Liver (tissue), 9 donors: ENCODE measurements around the gene DAPK3. TPM values are rescaled to one million over a fixed set of nuclear protein-coding genes. Genes with fewer than 3 reads are reported as not detected.
"Not testable (repeated sequence)": the region's sequence is repeated elsewhere in the genome, so short reads cannot be mapped to it uniquely, and the experiment has no call there.

Experiments
- DNase-seq: peaks from one replicate; pipeline ENCODE4 v3.0.0-alpha.2; 2017; ENCODE audit warnings: low spot score
- H3K27ac ChIP-seq, 2 donors: one replicate each; pipeline ENCODE4 v1.7.0; 2013; ENCODE audit warnings: inconsistent platforms in 2 of 2, low read length in 2 of 2, control low read depth in 1 of 2, low read depth in 1 of 2, mild to moderate bottlenecking in 1 of 2
- H3K27me3 ChIP-seq, 4 donors: one replicate each; pipeline versions ENCODE4 v1.6.1 to v1.7.0; 2013; ENCODE audit warnings: low read length in 3 of 4, inconsistent platforms in 1 of 4, mild to moderate bottlenecking in 1 of 4, moderate library complexity in 1 of 4; ENCODE audit not compliant: control insufficient read depth in 4 of 4, insufficient read depth in 4 of 4
- H3K36me3 ChIP-seq, 4 donors: one replicate each; pipeline versions ENCODE4 v1.6.1 to v1.7.0; 2013; ENCODE audit warnings: low read length in 3 of 4, mild to moderate bottlenecking in 3 of 4, low read depth in 1 of 4, moderate library complexity in 1 of 4; ENCODE audit not compliant: control insufficient read depth in 4 of 4, insufficient read depth in 3 of 4
- H3K4me1 ChIP-seq, 4 donors: one replicate each; pipeline versions ENCODE4 v1.6.1 to v1.7.0; 2013; ENCODE audit warnings: low read length in 3 of 4, mild to moderate bottlenecking in 3 of 4, moderate library complexity in 1 of 4; ENCODE audit not compliant: control insufficient read depth in 4 of 4, insufficient read depth in 4 of 4
- H3K4me3 ChIP-seq, 3 donors: one replicate each; pipeline versions ENCODE4 v1.6.1 to v1.7.0; 2013; ENCODE audit warnings: low read length in 3 of 3, control low read depth in 1 of 3, low read depth in 1 of 3, mild to moderate bottlenecking in 1 of 3
- H3K9ac ChIP-seq, 2 donors: one replicate each; pipeline ENCODE4 v1.7.0; 2013; ENCODE audit warnings: low read length in 2 of 2, mild to moderate bottlenecking in 2 of 2, moderate library complexity in 2 of 2, control low read depth in 1 of 2, low read depth in 1 of 2
- H3K9me3 ChIP-seq, 4 donors: one replicate each; pipeline versions ENCODE4 v1.6.1 to v1.7.0; 2013; ENCODE audit warnings: low read length in 3 of 4; ENCODE audit not compliant: control insufficient read depth in 4 of 4
- CTCF ChIP-seq: fragments of 150-350 bp; IDR thresholded peaks from 2 replicates; pipeline ENCODE4 v1.5.1; 2017; ENCODE audit warnings: improper control_type of control experiment, low read depth, low read length; ENCODE audit not compliant: missing input control
- FOXA1 ChIP-seq: IDR thresholded peaks from 2 replicates; pipeline ENCODE4 v1.6.1; 2016; ENCODE audit warnings: antibody characterized with exemption
- FOXA2 ChIP-seq: IDR thresholded peaks from 2 replicates; pipeline ENCODE4 v1.6.1; 2016; ENCODE audit warnings: antibody characterized with exemption
- GABPA ChIP-seq, 2 donors: IDR thresholded peaks in 1 of 2; conservative IDR thresholded peaks in 1 of 2; 2 replicates each; pipeline ENCODE4 v1.6.1; 2016; ENCODE audit warnings: antibody characterized with exemption in 2 of 2, mild to moderate bottlenecking in 1 of 2, moderate library complexity in 1 of 2
- HNF4G ChIP-seq: IDR thresholded peaks from 2 replicates; pipeline ENCODE4 v1.6.1; 2016; ENCODE audit warnings: antibody characterized with exemption
- JUND ChIP-seq, 2 donors: IDR thresholded peaks; 2 replicates each; pipeline ENCODE4 v1.6.1; 2016; ENCODE audit warnings: antibody characterized with exemption in 2 of 2
- NR2F2 ChIP-seq: IDR thresholded peaks from 2 replicates; pipeline ENCODE4 v1.6.1; 2016; ENCODE audit warnings: antibody characterized with exemption
- RAD21 ChIP-seq, 2 donors: IDR thresholded peaks; 2 replicates each; pipeline ENCODE4 v1.6.1; 2016; ENCODE audit warnings: antibody characterized with exemption in 2 of 2, mild to moderate bottlenecking in 2 of 2
- RXRA ChIP-seq, 2 donors: IDR thresholded peaks; 2 replicates each; pipeline ENCODE4 v1.6.1; 2017 to 2018; ENCODE audit warnings: antibody characterized with exemption in 2 of 2, mild to moderate bottlenecking in 1 of 2
- SP1 ChIP-seq: IDR thresholded peaks from 2 replicates; pipeline ENCODE4 v1.6.1; 2018; ENCODE audit warnings: antibody characterized with exemption, mild to moderate bottlenecking
- YY1 ChIP-seq: IDR thresholded peaks from 2 replicates; pipeline ENCODE4 v1.6.1; 2016; ENCODE audit warnings: antibody characterized with exemption, mild to moderate bottlenecking
- WGBS: extraction: QIAGEN DNeasy Blood & Tissue Kit; methylation state at CpG from one replicate; pipeline ENCODE4 v1.1.7; 2013; 5-methylcytosine and 5-hydroxymethylcytosine counted together
- polyA plus RNA-seq, 2 donors: library from polyadenylated mRNA; stranded (reverse) in 1 of 2; unstranded in 1 of 2; fragments of 200-250 nt in 1 of 2; fragments of >200 nt in 1 of 2; fragmentation: Nextera tagmentation in 1 of 2; extraction: Ambion mirVana in 1 of 2; gene quantifications; one replicate each; pipeline versions ENCODE4 v1.2.1 to v1.2.3, GENCODE V29; 2013 to 2015
- total RNA-seq, 2 donors: library from RNA; depleted of rRNA; stranded (reverse); fragments of >200 nt; gene quantifications; one replicate each; pipeline ENCODE4 v1.2.3, GENCODE V29; 2014
- TF ChIP-seq, protein P1 (sequence below): IDR thresholded peaks from 2 replicates; pipeline ENCODE4 v1.6.1; 2016; ENCODE audit warnings: antibody characterized with exemption, mild to moderate bottlenecking
- donor health status: healthy.
- donor health status: healthy.
- donor health status: healthy.
- donor health status: healthy.
- donor health status: healthy.

DAPK3 gene
- total and polyA plus RNA-seq, 4 donors = 3.0 to 29.5 (median 23.8) TPM

DNA sequence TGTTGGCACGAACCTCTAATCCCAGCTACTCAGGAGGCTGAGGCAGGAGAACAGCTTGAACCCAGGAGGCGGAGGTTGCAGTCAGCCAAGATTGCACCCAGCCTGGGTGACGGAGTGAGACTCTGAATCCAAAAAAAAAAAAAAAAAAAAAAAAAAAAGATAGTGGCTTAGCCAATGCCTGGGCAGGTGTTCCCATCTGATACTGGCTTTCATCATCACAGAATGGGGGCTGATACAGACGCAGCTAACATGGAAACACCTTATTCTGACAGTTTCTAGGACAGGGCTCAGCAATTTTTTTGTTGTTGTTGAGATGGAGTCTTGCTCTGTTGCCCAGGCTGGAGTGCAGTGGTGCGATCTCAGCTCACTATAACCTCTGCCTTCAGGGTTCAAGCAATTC, 29.9 kb upstream of the DAPK3 start:
- not testable (repeated sequence) for H3K27me3 ChIP-seq, H3K9me3 ChIP-seq, DNase-seq, H3K9ac ChIP-seq, H3K36me3 ChIP-seq, H3K27ac ChIP-seq, H3K4me3 ChIP-seq, H3K4me1 ChIP-seq
- WGBS = 78% methylated on average over 5 of the region's 5 CpGs

- H3K27me3 ChIP-seq, H3K9me3 ChIP-seq, H3K9ac ChIP-seq, H3K4me3 ChIP-seq, H3K36me3 ChIP-seq, DNase-seq, H3K4me1 ChIP-seq, H3K27ac ChIP-seq: not testable (repeated sequence)
- WGBS = 86% methylated on average over 29 of the region's 29 CpGs
Measured at GRCh38 chr19:3998667-3999412, 27.9 kb upstream of the DAPK3 start.

DNA sequence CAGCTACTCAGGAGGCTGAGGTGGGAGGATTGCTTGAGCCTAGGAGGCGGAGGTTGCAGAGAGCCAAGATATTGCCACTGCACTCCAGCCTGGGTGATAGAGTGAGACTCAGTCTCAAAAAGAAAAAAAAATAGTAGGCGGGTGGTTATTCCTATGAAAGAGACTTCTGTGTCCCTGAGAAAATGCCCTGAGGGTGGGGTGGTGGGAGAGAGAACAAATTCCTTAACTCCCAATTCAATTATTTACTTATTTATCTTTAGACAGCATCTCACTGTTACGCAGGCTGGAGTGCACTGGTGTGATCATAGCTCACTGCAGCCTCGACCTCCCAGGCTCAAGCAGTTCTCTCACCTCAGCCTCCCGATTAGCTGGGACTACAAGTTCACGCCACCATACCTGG, 24.7 kb upstream of the DAPK3 start:
- Histone ChIP-seq H3K36me3 (no peaks in the 10 kb centered on the region), H3K4me1 (peaks cover 0 to 2% (median 0%) of the 10 kb centered on the region in 4 donors), H3K27me3 (no peaks in the 10 kb centered on the region), H3K9ac (no peak overlapping the region), H3K9me3 (no peaks in the 10 kb centered on the region), H3K27ac (no peak overlapping the region), H3K4me3 (no peak overlapping the region)
- no peak for TF ChIP-seq FOXA1
- TF ChIP-seq YY1 = no peak
- no peak for TF ChIP-seq RAD21 (IDR thresholded peaks at IDR 0.05)
- no peak for TF ChIP-seq CTCF
- no peak for TF ChIP-seq SP1
- TF ChIP-seq HNF4G = no peak
- TF ChIP-seq, protein P1, sequence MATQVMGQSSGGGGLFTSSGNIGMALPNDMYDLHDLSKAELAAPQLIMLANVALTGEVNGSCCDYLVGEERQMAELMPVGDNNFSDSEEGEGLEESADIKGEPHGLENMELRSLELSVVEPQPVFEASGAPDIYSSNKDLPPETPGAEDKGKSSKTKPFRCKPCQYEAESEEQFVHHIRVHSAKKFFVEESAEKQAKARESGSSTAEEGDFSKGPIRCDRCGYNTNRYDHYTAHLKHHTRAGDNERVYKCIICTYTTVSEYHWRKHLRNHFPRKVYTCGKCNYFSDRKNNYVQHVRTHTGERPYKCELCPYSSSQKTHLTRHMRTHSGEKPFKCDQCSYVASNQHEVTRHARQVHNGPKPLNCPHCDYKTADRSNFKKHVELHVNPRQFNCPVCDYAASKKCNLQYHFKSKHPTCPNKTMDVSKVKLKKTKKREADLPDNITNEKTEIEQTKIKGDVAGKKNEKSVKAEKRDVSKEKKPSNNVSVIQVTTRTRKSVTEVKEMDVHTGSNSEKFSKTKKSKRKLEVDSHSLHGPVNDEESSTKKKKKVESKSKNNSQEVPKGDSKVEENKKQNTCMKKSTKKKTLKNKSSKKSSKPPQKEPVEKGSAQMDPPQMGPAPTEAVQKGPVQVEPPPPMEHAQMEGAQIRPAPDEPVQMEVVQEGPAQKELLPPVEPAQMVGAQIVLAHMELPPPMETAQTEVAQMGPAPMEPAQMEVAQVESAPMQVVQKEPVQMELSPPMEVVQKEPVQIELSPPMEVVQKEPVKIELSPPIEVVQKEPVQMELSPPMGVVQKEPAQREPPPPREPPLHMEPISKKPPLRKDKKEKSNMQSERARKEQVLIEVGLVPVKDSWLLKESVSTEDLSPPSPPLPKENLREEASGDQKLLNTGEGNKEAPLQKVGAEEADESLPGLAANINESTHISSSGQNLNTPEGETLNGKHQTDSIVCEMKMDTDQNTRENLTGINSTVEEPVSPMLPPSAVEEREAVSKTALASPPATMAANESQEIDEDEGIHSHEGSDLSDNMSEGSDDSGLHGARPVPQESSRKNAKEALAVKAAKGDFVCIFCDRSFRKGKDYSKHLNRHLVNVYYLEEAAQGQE = no peak
- TF ChIP-seq JUND (IDR thresholded peaks at IDR 0.05) = no peak
- no peak for TF ChIP-seq NR2F2
- TF ChIP-seq FOXA2 = no peak
- no peak for TF ChIP-seq RXRA (IDR thresholded peaks at IDR 0.05)
- TF ChIP-seq GABPA (IDR thresholded peaks at IDR 0.05 in 1 of 2, conservative IDR thresholded peaks at IDR 0.05 in 1 of 2) = no peak
- WGBS = 89% methylated on average over 6 of the region's 6 CpGs
- DNase-seq = no peak
